ENCODE results near the gene NCMAP. TPM values are rescaled to one million over a fixed set of nuclear protein-coding genes. Genes with fewer than 3 reads are reported as not detected.

NCMAP gene
- total and polyA plus RNA-seq, 2 experiments from 2014 or later = 0.17 to 0.23 TPM

DNA sequence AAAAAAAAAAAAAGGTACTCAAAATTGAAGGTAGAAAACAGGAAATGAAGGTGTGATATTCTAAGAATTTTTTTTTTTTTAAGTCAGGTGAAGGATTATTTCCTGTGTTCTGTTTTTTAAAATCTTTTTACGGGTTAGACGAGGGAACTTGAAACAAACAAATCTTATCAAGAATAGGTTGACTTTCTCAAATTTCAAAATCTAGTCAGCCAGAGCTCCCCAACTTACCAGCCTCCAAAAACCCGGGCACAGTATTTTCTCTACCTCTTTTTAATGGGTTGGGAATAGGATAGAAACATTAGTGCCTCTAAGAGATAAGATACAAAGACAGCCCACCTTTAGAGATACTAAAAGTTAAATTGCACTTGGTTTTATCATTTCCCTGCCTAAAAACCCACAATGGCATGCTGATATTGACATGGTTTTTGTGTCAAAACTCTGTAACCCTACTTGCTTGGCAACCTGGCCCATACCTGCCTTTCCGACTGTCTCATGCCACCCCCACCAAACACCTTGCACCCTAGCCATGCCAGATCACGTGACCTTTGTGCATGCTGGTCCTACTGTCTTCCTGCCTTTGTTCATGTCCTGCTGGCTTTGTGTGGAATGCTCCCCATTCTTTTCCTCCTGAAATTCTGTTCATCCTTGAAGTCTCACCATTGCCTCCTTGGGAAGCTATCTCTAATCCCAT is 49.1 kb upstream of the NCMAP start (continued):
- TF ChIP-seq ZNF114 (CRISPR knock-in tag; IDR thresholded peaks at IDR 0.05) (no peak), ZNF331 (CRISPR knock-in tag; IDR thresholded peaks at IDR 0.05; ENCODE audit: low read depth) (no peak), STAT1 (IDR thresholded peaks at IDR 0.05; ENCODE audit: unreplicated experiment) (no peak), CREB1 (CRISPR knock-in tag; IDR thresholded peaks at IDR 0.05; ENCODE audit: low read depth) (no peak), POLR2AphosphoS5 (IDR thresholded peaks at IDR 0.05; ENCODE audit: low read depth) (no peak), EZH2 (IDR thresholded peaks at IDR 0.05; ENCODE audit: low read depth, unreplicated experiment) (no peak), JUNB (IDR thresholded peaks at IDR 0.05; ENCODE audit: unreplicated experiment) (no peak), NANOG (IDR thresholded peaks at IDR 0.05; ENCODE audit: borderline replicate concordance) (no peak)
- TF ChIP-seq, protein P1, sequence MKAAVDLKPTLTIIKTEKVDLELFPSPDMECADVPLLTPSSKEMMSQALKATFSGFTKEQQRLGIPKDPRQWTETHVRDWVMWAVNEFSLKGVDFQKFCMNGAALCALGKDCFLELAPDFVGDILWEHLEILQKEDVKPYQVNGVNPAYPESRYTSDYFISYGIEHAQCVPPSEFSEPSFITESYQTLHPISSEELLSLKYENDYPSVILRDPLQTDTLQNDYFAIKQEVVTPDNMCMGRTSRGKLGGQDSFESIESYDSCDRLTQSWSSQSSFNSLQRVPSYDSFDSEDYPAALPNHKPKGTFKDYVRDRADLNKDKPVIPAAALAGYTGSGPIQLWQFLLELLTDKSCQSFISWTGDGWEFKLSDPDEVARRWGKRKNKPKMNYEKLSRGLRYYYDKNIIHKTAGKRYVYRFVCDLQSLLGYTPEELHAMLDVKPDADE (IDR thresholded peaks at IDR 0.05) = no peak
- TF ChIP-seq, protein P2, sequence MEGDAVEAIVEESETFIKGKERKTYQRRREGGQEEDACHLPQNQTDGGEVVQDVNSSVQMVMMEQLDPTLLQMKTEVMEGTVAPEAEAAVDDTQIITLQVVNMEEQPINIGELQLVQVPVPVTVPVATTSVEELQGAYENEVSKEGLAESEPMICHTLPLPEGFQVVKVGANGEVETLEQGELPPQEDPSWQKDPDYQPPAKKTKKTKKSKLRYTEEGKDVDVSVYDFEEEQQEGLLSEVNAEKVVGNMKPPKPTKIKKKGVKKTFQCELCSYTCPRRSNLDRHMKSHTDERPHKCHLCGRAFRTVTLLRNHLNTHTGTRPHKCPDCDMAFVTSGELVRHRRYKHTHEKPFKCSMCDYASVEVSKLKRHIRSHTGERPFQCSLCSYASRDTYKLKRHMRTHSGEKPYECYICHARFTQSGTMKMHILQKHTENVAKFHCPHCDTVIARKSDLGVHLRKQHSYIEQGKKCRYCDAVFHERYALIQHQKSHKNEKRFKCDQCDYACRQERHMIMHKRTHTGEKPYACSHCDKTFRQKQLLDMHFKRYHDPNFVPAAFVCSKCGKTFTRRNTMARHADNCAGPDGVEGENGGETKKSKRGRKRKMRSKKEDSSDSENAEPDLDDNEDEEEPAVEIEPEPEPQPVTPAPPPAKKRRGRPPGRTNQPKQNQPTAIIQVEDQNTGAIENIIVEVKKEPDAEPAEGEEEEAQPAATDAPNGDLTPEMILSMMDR (conservative IDR thresholded peaks at IDR 0.05; ENCODE audit: low read depth in 2 of 2) = no peak

DNA sequence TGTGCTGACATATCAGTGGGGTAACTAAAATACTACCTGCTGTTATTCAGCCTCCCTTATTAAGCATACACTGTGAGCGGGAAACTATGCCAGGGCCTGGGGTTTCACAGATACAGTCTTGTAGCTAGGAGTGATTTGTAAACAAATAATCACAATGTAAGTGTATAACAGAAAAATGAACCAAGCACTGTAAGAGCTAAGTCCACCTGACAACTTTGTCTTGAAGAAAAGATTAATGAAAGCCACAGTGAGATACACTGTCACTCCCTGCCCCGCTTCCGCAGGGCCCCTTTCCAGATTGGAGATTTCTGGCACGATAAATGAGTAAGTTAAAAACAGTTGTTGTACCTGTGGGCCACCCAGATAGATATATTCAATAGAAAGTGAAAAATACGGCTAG is 48.5 kb upstream of the NCMAP start:
- Histone ChIP-seq H3K4me2 (no peak overlapping the region), H3K27me3 (ENCODE audit: insufficient read depth) (peaks cover 7% of the 10 kb centered on the region), H3K27ac (ENCODE audit: low read depth) (no peak overlapping the region), H3K36me3 (ENCODE audit: insufficient read depth) (no peaks in the 10 kb centered on the region), H3K79me2 (replicated peaks; ENCODE audit: insufficient read depth) (peaks cover 17% of the 10 kb centered on the region), H3K4me3 (no peak overlapping the region), H2AFZ (no peak overlapping the region), H3F3A (replicated peaks; ENCODE audit: low read depth) (0 out of 2 replicates have a peak, but pooled peaks cover 3% of the 10 kb centered on the region), H3K4me1 (ENCODE audit: insufficient read depth) (peaks cover 24% of the 10 kb centered on the region), H3K9me2 (ENCODE audit: insufficient read depth) (no peaks in the 10 kb centered on the region), H4K20me1 (replicated peaks; ENCODE audit: insufficient read depth) (no peaks in the 10 kb centered on the region)
- Mint-ChIP-seq H3K9me3 (peaks cover 3% of the 10 kb centered on the region; the same call in 1 of the 3 replicates), H3K27me3 (ENCODE audit: insufficient read depth, low read depth, poor library complexity) (peaks cover 9% of the 10 kb centered on the region), H3K4me3 (no peak overlapping the region), H3K27ac (peak overlapping the region; percentile 26; the same call in 1 of the 2 replicates), H3K4me1 (peaks cover 55% of the 10 kb centered on the region), H3K36me3 (ENCODE audit: low read depth) (peaks cover 2% of the 10 kb centered on the region; the same call in 1 of the 3 replicates)
- peak; percentile 35 for DNase-seq (ENCODE audit: low spot score)
- no peak for ATAC-seq
- TF ChIP-seq CREB1 (CRISPR knock-in tag; IDR thresholded peaks at IDR 0.05; ENCODE audit: low read depth) (no peak), ZNF114 (CRISPR knock-in tag; IDR thresholded peaks at IDR 0.05) (no peak), ZNF331 (CRISPR knock-in tag; IDR thresholded peaks at IDR 0.05; ENCODE audit: low read depth) (no peak), POLR2AphosphoS5 (IDR thresholded peaks at IDR 0.05; ENCODE audit: low read depth) (no peak), NANOG (IDR thresholded peaks at IDR 0.05; ENCODE audit: borderline replicate concordance) (no peak), JUNB (IDR thresholded peaks at IDR 0.05; ENCODE audit: unreplicated experiment) (no peak)
- TF ChIP-seq, protein P3, sequence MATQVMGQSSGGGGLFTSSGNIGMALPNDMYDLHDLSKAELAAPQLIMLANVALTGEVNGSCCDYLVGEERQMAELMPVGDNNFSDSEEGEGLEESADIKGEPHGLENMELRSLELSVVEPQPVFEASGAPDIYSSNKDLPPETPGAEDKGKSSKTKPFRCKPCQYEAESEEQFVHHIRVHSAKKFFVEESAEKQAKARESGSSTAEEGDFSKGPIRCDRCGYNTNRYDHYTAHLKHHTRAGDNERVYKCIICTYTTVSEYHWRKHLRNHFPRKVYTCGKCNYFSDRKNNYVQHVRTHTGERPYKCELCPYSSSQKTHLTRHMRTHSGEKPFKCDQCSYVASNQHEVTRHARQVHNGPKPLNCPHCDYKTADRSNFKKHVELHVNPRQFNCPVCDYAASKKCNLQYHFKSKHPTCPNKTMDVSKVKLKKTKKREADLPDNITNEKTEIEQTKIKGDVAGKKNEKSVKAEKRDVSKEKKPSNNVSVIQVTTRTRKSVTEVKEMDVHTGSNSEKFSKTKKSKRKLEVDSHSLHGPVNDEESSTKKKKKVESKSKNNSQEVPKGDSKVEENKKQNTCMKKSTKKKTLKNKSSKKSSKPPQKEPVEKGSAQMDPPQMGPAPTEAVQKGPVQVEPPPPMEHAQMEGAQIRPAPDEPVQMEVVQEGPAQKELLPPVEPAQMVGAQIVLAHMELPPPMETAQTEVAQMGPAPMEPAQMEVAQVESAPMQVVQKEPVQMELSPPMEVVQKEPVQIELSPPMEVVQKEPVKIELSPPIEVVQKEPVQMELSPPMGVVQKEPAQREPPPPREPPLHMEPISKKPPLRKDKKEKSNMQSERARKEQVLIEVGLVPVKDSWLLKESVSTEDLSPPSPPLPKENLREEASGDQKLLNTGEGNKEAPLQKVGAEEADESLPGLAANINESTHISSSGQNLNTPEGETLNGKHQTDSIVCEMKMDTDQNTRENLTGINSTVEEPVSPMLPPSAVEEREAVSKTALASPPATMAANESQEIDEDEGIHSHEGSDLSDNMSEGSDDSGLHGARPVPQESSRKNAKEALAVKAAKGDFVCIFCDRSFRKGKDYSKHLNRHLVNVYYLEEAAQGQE (IDR thresholded peaks at IDR 0.05; ENCODE audit: unreplicated experiment) = no peak
- TF ChIP-seq, protein P2 (conservative IDR thresholded peaks at IDR 0.05; ENCODE audit: low read depth in 2 of 2) = no peak

Measured in GM23338 (cell line).